PFSK-1 (cell line): ENCODE measurements around the gene SNX24.

ENCODE experiments used
- FOXP2 ChIP-seq: optimal IDR thresholded peaks from 2 replicates; pipeline ENCODE3; 2011; ENCODE audit warnings: borderline replicate concordance, control low read depth, inconsistent platforms; ENCODE audit not compliant: insufficient read depth; ENCODE audit errors: extremely low read length, extremely low read depth
- POLR2AphosphoS5 ChIP-seq: IDR thresholded peaks from 2 replicates; pipeline ENCODE4 v1.6.1; 2012; ENCODE audit warnings: low read depth, mild to moderate bottlenecking, control low read depth, low read length, moderate library complexity
- REST ChIP-seq, 2 experiments: IDR thresholded peaks; 2 replicates each; pipeline versions ENCODE4 v1.6.1 to v1.8.0; 2011 to 2012; ENCODE audit warnings: low read depth in 2 of 2, low read length in 2 of 2, control low read depth in 1 of 2, inconsistent platforms in 1 of 2, mild to moderate bottlenecking in 1 of 2, moderate library complexity in 1 of 2; ENCODE audit not compliant: insufficient read depth in 1 of 2
- SIN3A ChIP-seq: IDR thresholded peaks from 2 replicates; pipeline ENCODE4 v1.6.1; 2012; ENCODE audit warnings: mild to moderate bottlenecking, low read length, moderate library complexity, borderline replicate concordance; ENCODE audit not compliant: insufficient read depth
- TAF1 ChIP-seq: IDR thresholded peaks from 2 replicates; pipeline ENCODE4 v1.6.1; 2012; ENCODE audit warnings: low read length, control low read depth, borderline replicate concordance; ENCODE audit not compliant: insufficient read depth

The SNX24 gene

GRCh38 chr5:122831984-122832383 lies 13.4 kb upstream of the SNX24 start:
- no peak for TF ChIP-seq TAF1
- TF ChIP-seq REST (IDR thresholded peaks at IDR 0.05; ENCODE audit: insufficient read depth in 1 of 2, low read depth in 2 of 2, low read length in 2 of 2): no peak
- no peak for TF ChIP-seq FOXP2
- no peak for TF ChIP-seq POLR2AphosphoS5
- no peak for TF ChIP-seq SIN3A

- TF ChIP-seq SIN3A: no peak
- no peak for TF ChIP-seq FOXP2
- no peak for TF ChIP-seq POLR2AphosphoS5
- TF ChIP-seq REST (IDR thresholded peaks at IDR 0.05; ENCODE audit: insufficient read depth in 1 of 2, low read depth in 2 of 2, low read length in 2 of 2): no peak
These were observed 9.7 kb upstream of the SNX24 start for GRCh38 chr5:122835681-122836080.

GRCh38 chr5:122836947-122837346 lies 8.5 kb upstream of the SNX24 start:
- TF ChIP-seq SIN3A: no peak
- no peak for TF ChIP-seq REST (IDR thresholded peaks at IDR 0.05; ENCODE audit: insufficient read depth in 1 of 2, low read depth in 2 of 2, low read length in 2 of 2)

- TF ChIP-seq POLR2AphosphoS5: no peak
- no peak for TF ChIP-seq SIN3A
- TF ChIP-seq TAF1: no peak
- TF ChIP-seq REST (IDR thresholded peaks at IDR 0.05; ENCODE audit: insufficient read depth in 1 of 2, low read depth in 2 of 2, low read length in 2 of 2): no peak
- TF ChIP-seq FOXP2: no peak
These were observed 5.7 kb upstream of the SNX24 start for GRCh38 chr5:122839731-122840130.

GRCh38 chr5:122842016-122842580 lies 3.3 kb upstream of the SNX24 start:
- TF ChIP-seq SIN3A (no peak), POLR2AphosphoS5 (no peak)
